ENCODE results near the gene TRIM5.

GRCh38 chr11:5713695-5714094, 28.8 kb upstream of the TRIM5 start:
- no peak for TF ChIP-seq CTCF (IDR thresholded peaks at IDR 0.05)
- no peak for TF ChIP-seq EZH2 (IDR thresholded peaks at IDR 0.05; ENCODE audit: borderline replicate concordance, insufficient read depth, low read depth, low read length, poor library complexity, severe bottlenecking)

All from B cell (primary cell).